ENCODE results near the gene GRID1.

Gene GRID1

DNA sequence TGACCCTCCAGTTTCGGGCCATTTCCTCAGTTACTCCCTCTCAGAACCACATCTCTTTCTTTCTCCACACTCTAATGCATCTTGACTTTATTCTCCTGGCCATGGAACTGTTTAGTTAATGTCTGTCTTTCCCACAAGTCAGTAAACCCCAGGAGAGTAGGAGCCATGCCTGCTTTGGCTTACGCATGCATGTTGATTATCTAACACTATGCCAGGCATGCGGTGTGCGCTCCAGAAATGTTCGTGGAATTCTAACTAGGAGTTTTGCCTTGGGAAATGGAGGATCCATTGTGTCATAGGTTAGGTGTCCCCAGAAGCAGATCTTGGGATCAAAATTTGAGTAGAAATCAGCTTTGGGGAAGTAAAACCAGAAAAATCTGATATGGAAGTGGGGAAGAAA lies 308.9 kb downstream of the GRID1 start:
- no peak for TF ChIP-seq EZH2 (IDR thresholded peaks at IDR 0.05; ENCODE audit: borderline replicate concordance, low read length)
- TF ChIP-seq, protein P1, sequence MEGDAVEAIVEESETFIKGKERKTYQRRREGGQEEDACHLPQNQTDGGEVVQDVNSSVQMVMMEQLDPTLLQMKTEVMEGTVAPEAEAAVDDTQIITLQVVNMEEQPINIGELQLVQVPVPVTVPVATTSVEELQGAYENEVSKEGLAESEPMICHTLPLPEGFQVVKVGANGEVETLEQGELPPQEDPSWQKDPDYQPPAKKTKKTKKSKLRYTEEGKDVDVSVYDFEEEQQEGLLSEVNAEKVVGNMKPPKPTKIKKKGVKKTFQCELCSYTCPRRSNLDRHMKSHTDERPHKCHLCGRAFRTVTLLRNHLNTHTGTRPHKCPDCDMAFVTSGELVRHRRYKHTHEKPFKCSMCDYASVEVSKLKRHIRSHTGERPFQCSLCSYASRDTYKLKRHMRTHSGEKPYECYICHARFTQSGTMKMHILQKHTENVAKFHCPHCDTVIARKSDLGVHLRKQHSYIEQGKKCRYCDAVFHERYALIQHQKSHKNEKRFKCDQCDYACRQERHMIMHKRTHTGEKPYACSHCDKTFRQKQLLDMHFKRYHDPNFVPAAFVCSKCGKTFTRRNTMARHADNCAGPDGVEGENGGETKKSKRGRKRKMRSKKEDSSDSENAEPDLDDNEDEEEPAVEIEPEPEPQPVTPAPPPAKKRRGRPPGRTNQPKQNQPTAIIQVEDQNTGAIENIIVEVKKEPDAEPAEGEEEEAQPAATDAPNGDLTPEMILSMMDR (IDR thresholded peaks at IDR 0.05; ENCODE audit: low read length): no peak
- no peak overlapping the region for H3K9ac ChIP-seq (ENCODE audit: low read length)
- no peak overlapping the region for H3K4me3 ChIP-seq (ENCODE audit: low read depth, low read length, poor library complexity, severe bottlenecking)
- no peaks in the 10 kb centered on the region for H3K9me3 ChIP-seq (ENCODE audit: low read length)
- no peak overlapping the region for H3K27ac ChIP-seq (ENCODE audit: low read depth, low read length, poor library complexity, severe bottlenecking)
- no peak overlapping the region for H2AFZ ChIP-seq (ENCODE audit: low read length)
- H3K4me2 ChIP-seq (ENCODE audit: low read length): no peak overlapping the region
- H3K27me3 ChIP-seq (ENCODE audit: insufficient read depth, low read length): no peaks in the 10 kb centered on the region
- no peaks in the 10 kb centered on the region for H3K79me2 ChIP-seq (ENCODE audit: insufficient read depth, low read length)
- no peaks in the 10 kb centered on the region for H4K20me1 ChIP-seq (ENCODE audit: insufficient read depth, low read length)
- H3K4me1 ChIP-seq (ENCODE audit: insufficient read depth, low read length, severe bottlenecking): no peaks in the 10 kb centered on the region
- H3K9me2 ChIP-seq (ENCODE audit: low read depth, low read length): no peaks in the 10 kb centered on the region
- no peaks in the 10 kb centered on the region for H3K36me3 ChIP-seq (ENCODE audit: insufficient read depth, low read length)
- no peaks in the 10 kb centered on the region for H3F3A ChIP-seq (ENCODE audit: insufficient read depth, low read length)

DNA sequence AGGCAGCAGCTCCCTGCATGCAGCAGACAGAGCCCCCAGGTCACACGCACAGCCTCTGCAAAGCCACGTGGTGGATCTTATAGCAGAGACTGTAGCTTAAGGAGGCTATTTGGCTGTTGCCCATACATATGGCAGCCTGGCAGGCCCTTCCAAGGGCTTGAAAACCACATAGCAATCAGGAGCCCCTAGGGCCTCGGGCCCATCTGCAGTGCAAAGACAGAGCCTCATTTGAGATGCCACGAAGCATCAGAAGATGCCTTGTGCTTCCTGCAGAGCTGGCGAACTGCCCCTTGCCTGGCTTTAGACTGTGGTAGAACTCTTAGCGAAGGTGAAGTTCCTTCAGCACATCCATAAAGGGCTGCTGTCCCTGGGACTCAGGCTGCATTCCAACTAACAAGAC lies 309.9 kb downstream of the GRID1 start:
- no peak overlapping the region for H3K9ac ChIP-seq (ENCODE audit: low read length)
- no peaks in the 10 kb centered on the region for H3K4me1 ChIP-seq (ENCODE audit: insufficient read depth, low read length, severe bottlenecking)
- no peak overlapping the region for H3K4me2 ChIP-seq (ENCODE audit: low read length)
- no peaks in the 10 kb centered on the region for H3K9me3 ChIP-seq (ENCODE audit: low read length)
- no peaks in the 10 kb centered on the region for H3K36me3 ChIP-seq (ENCODE audit: insufficient read depth, low read length)
- H3K4me3 ChIP-seq (ENCODE audit: low read depth, low read length, poor library complexity, severe bottlenecking): no peak overlapping the region
- H4K20me1 ChIP-seq (ENCODE audit: insufficient read depth, low read length): no peaks in the 10 kb centered on the region
- no peak overlapping the region for H2AFZ ChIP-seq (ENCODE audit: low read length)
- no peaks in the 10 kb centered on the region for H3K27me3 ChIP-seq (ENCODE audit: insufficient read depth, low read length)
- H3K9me2 ChIP-seq (ENCODE audit: low read depth, low read length): no peaks in the 10 kb centered on the region
- no peak overlapping the region for H3K27ac ChIP-seq (ENCODE audit: low read depth, low read length, poor library complexity, severe bottlenecking)
- TF ChIP-seq, protein P1 (IDR thresholded peaks at IDR 0.05; ENCODE audit: low read length): no peak
- no peak for TF ChIP-seq EZH2 (IDR thresholded peaks at IDR 0.05; ENCODE audit: borderline replicate concordance, low read length)
- H3K79me2 ChIP-seq (ENCODE audit: insufficient read depth, low read length): no peaks in the 10 kb centered on the region
- no peaks in the 10 kb centered on the region for H3F3A ChIP-seq (ENCODE audit: insufficient read depth, low read length)

DNA sequence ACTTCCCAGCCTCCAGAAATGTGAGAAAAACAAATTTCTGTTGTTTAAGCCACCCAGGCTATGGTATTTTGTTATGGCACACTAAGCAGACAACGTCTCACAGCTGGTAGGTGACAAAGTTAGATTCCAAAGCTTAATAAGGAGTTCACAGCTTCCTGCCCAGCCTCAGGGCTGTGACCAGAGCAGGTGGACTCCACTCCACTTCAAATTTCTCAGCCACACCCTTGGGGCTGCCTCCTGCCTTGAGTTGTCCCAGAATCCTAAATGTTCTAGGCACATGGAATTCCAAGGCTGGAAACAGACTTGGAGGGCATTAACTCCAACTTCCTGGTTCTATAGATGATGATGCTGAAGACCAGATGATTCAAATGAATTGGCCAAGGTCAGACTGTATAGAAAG lies 310.7 kb downstream of the GRID1 start:
- H3K27me3 ChIP-seq (ENCODE audit: insufficient read depth, low read length): no peaks in the 10 kb centered on the region
- no peak overlapping the region for H3K4me3 ChIP-seq (ENCODE audit: low read depth, low read length, poor library complexity, severe bottlenecking)
- H3F3A ChIP-seq (ENCODE audit: insufficient read depth, low read length): no peaks in the 10 kb centered on the region
- no peak overlapping the region for H3K27ac ChIP-seq (ENCODE audit: low read depth, low read length, poor library complexity, severe bottlenecking)
- H3K9me2 ChIP-seq (ENCODE audit: low read depth, low read length): no peaks in the 10 kb centered on the region
- no peak overlapping the region for H3K4me2 ChIP-seq (ENCODE audit: low read length)
- TF ChIP-seq EZH2 (IDR thresholded peaks at IDR 0.05; ENCODE audit: borderline replicate concordance, low read length): no peak
- TF ChIP-seq, protein P1 (IDR thresholded peaks at IDR 0.05; ENCODE audit: low read length): no peak
- H4K20me1 ChIP-seq (ENCODE audit: insufficient read depth, low read length): no peaks in the 10 kb centered on the region
- H2AFZ ChIP-seq (ENCODE audit: low read length): no peak overlapping the region
- H3K9ac ChIP-seq (ENCODE audit: low read length): no peak overlapping the region
- no peaks in the 10 kb centered on the region for H3K9me3 ChIP-seq (ENCODE audit: low read length)
- H3K36me3 ChIP-seq (ENCODE audit: insufficient read depth, low read length): no peaks in the 10 kb centered on the region
- no peaks in the 10 kb centered on the region for H3K4me1 ChIP-seq (ENCODE audit: insufficient read depth, low read length, severe bottlenecking)
- no peaks in the 10 kb centered on the region for H3K79me2 ChIP-seq (ENCODE audit: insufficient read depth, low read length)
